Body of pancreas (tissue), 4 donors: ENCODE results near the gene HSPA1B.

Experiments
- POLR2A ChIP-seq, 3 donors: fragments of 450-650 bp; IDR thresholded peaks; one replicate each; pipeline ENCODE4 v1.6.1; 2016; ENCODE audit warnings: antibody characterized with exemption in 3 of 3, mild to moderate bottlenecking in 2 of 3
- TF ChIP-seq, protein P1 (sequence below), 7 experiments: fragments of 450-650 bp in 4 of 7; fragments of 200-600 bp in 3 of 7; sonication (generic) in 3 of 7; IDR thresholded peaks; one replicate each; pipeline ENCODE4 v1.5.1; 2016 to 2019; ENCODE audit warnings: antibody characterized with exemption in 7 of 7

DNA sequence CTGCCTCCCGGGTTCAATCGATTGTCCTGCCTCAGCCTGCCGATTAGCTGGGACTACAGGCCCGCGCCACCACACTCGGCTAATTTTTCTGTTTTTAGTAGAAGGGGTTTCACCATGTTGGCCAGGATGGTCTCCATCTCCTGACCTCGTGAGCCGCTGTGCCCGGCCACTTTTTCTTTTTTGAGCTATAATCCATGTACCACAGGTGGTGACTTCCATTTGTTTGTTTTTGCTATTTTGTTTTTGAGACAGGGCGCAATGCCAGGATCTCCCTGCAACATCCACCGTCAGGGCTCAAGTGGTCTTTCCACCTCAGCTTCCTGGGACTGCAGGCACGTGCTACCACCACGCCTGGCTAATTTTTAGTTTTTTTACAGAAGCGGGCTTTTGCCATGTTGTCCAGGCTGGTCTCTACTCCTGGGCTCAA lies 8.5 kb downstream of the HSPA1B start:
- TF ChIP-seq POLR2A (IDR thresholded peaks at IDR 0.05): no peak
- TF ChIP-seq, protein P1, sequence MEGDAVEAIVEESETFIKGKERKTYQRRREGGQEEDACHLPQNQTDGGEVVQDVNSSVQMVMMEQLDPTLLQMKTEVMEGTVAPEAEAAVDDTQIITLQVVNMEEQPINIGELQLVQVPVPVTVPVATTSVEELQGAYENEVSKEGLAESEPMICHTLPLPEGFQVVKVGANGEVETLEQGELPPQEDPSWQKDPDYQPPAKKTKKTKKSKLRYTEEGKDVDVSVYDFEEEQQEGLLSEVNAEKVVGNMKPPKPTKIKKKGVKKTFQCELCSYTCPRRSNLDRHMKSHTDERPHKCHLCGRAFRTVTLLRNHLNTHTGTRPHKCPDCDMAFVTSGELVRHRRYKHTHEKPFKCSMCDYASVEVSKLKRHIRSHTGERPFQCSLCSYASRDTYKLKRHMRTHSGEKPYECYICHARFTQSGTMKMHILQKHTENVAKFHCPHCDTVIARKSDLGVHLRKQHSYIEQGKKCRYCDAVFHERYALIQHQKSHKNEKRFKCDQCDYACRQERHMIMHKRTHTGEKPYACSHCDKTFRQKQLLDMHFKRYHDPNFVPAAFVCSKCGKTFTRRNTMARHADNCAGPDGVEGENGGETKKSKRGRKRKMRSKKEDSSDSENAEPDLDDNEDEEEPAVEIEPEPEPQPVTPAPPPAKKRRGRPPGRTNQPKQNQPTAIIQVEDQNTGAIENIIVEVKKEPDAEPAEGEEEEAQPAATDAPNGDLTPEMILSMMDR (IDR thresholded peaks at IDR 0.05): no peak
